Measurements from ENCODE around the gene GNG13.
"Not testable (repeated sequence)": the region's sequence is repeated elsewhere in the genome, so short reads cannot be mapped to it uniquely, and the experiment has no call there.

Gene GNG13

DNA sequence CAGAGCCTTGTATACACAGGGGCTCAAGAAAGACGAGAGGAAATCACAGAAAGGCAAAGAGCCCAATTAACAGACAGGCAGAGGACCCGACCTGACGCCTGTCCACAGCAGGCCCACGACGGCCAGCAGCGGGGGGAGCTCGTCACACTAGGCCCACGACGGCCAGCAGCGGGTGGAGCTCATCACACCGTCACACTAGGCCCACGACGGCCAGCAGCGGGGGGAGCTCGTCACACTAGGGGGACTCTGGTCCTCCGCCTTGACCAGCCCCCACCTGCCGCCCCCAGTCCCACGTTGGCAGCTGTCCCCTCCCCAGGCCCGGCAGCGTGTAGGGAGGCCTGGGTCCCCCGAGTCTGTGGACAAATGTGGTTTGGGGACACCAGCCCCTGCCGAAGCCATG, 23.7 kb upstream of the GNG13 start:
- ChIA-PET CTCF (interaction anchor here (1.5 kb wide), 1 partner anchor 233 kb away, joined by 3 read pairs; no protein-coding TSS in a partner anchor), POLR2A (ENCODE audit: low non-redundant PET) (no interaction called here)
- DNase-seq (ENCODE audit: low spot score) = no peak
- no peak overlapping the region for H3K27ac ChIP-seq
- TF ChIP-seq CTCF (conservative IDR thresholded peaks at IDR 0.05; ENCODE audit: low read depth) = no peak

GRCh38 chr16:822909-823297, 22.4 kb upstream of the GNG13 start:
- CTCF ChIA-PET = no interaction called here
- no peak overlapping the region for H3K27ac ChIP-seq
- no peak for TF ChIP-seq CTCF (conservative IDR thresholded peaks at IDR 0.05; ENCODE audit: low read depth)
- POLR2A ChIA-PET (ENCODE audit: low non-redundant PET) = no interaction called here
- no peak for DNase-seq (ENCODE audit: low spot score)

- no peak for DNase-seq (ENCODE audit: low spot score)
- POLR2A ChIA-PET (ENCODE audit: low non-redundant PET) = no interaction called here
- CTCF ChIA-PET = no interaction called here
- H3K27ac ChIP-seq = no peak overlapping the region
- TF ChIP-seq CTCF (conservative IDR thresholded peaks at IDR 0.05; ENCODE audit: low read depth) = no peak
Measured at GRCh38 chr16:822174-822908, 21.8 kb upstream of the GNG13 start.

- DNase-seq (ENCODE audit: low spot score) = no peak
- H3K27ac ChIP-seq = no peak overlapping the region
- ChIA-PET CTCF (no interaction called here), POLR2A (ENCODE audit: low non-redundant PET) (no interaction called here)
- no peak for TF ChIP-seq CTCF (conservative IDR thresholded peaks at IDR 0.05; ENCODE audit: low read depth)
Measured at GRCh38 chr16:821751-822150, 21.2 kb upstream of the GNG13 start.

DNA sequence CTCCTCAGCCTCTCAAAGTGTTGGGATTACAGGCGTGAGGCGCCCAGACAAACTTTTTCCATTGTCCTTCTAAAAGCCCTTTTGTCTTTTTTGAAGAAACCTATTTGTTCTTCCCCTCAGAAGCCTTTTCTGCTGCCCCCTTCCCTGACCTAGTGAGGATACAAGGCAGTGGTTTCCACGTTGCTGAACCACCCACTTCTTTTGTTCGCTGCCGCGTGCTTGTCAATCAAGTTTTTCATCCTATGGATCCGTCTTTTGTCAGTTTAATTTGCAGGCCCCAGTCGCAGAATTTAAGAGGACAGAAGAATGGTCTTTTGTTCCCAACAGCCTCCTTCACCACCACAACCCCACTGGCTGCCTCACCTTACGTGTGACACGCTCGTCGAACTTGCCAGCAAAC, 20.2 kb upstream of the GNG13 start:
- ChIA-PET CTCF (no interaction called here), POLR2A (ENCODE audit: low non-redundant PET) (no interaction called here)
- no peak for DNase-seq (ENCODE audit: low spot score)
- H3K27ac ChIP-seq = no peak overlapping the region
- TF ChIP-seq CTCF (conservative IDR thresholded peaks at IDR 0.05; ENCODE audit: low read depth) = no peak

DNA sequence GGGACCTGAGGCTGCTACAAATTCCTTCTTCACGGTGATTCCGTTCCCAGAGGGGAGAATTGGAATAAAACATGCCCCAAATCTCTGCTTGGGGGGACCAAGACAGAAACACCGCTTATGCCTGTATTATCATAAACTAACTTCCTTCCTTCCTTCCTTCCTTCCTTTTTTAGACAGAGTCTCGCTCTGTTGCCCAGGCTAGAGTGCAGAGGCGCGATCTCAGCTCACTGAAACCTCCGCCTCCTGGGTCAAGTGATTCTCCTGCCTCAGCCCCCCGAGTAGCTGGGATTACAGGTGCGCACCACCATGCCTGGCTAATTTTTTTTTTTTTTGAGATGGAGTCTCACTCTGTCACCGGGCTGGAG, 19.5 kb upstream of the GNG13 start:
- DNase-seq (ENCODE audit: low spot score); H3K27ac ChIP-seq; CTCF ChIA-PET; POLR2A ChIA-PET (ENCODE audit: low non-redundant PET): not testable (repeated sequence)

- no peak for DNase-seq (ENCODE audit: low spot score)
- H3K27ac ChIP-seq = no peak overlapping the region
- ChIA-PET CTCF (no interaction called here), POLR2A (ENCODE audit: low non-redundant PET) (no interaction called here)
- no peak for TF ChIP-seq CTCF (conservative IDR thresholded peaks at IDR 0.05; ENCODE audit: low read depth)
Measured at GRCh38 chr16:819336-820043, 19.0 kb upstream of the GNG13 start.
